Dendritic cell treated with granulocyte-macrophage colony-stimulating factor and Interleukin-4, amounts not matched to agents 40 ng/mL and 50 ng/mL, for 4 days (primary cell): ENCODE data around the gene NRIP2.

ENCODE experiments used
- H3K27ac Mint-ChIP-seq: one replicate; pipeline ENCODE4 v1.8.0; 2022; ENCODE audit warnings: mild to moderate bottlenecking, mixed read lengths
- H3K27me3 Mint-ChIP-seq: one replicate; pipeline ENCODE4 v1.8.0; 2022; ENCODE audit warnings: mild to moderate bottlenecking, mixed read lengths
- H3K36me3 Mint-ChIP-seq: one replicate; pipeline ENCODE4 v1.8.0; 2022; ENCODE audit warnings: low read depth, mixed read lengths
- H3K4me1 Mint-ChIP-seq: one replicate; pipeline ENCODE4 v1.8.0; 2022; ENCODE audit warnings: low read depth, mixed read lengths
- H3K4me3 Mint-ChIP-seq: one replicate; pipeline ENCODE4 v1.8.0; 2022; ENCODE audit warnings: mild to moderate bottlenecking, moderate library complexity, mixed read lengths
- H3K9me3 Mint-ChIP-seq: one replicate; pipeline ENCODE4 v1.8.0; 2022; ENCODE audit warnings: mixed read lengths
- intact Hi-C: fragments of 100-400 bp; cut with micrococcal nuclease; formaldehyde crosslinking; loops from one replicate; pipeline ENCODE4 v1.15.0; 2022

NRIP2 gene

DNA sequence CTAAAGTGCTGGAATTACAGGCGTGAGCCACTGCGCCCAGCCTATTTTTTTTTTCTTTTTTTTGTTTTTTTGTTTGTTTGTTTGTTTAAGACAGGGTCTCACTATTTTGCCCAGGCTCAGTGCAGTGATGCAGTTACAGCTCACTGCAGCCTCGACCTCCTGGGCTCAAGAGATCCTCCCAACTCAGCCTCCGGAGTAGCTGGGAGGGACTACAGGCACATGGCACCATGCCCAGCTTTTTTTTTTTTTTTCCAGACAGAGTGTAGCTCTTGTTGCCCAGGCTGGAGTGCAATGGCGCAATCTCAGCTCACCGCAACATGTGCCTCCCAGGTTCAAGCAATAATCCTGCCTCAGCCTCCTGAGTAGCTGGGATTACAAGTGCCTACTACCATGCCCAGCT, 28.1 kb downstream of the NRIP2 start:
- peaks cover 5% of the 10 kb centered on the region for H3K4me1 Mint-ChIP-seq
- H3K27ac Mint-ChIP-seq = no peak overlapping the region
- H3K9me3 Mint-ChIP-seq = no peaks in the 10 kb centered on the region
- no peak overlapping the region for H3K4me3 Mint-ChIP-seq
- no peaks in the 10 kb centered on the region for H3K27me3 Mint-ChIP-seq
- H3K36me3 Mint-ChIP-seq = peaks cover 58% of the 10 kb centered on the region
- intact Hi-C loops = no loop called here

DNA sequence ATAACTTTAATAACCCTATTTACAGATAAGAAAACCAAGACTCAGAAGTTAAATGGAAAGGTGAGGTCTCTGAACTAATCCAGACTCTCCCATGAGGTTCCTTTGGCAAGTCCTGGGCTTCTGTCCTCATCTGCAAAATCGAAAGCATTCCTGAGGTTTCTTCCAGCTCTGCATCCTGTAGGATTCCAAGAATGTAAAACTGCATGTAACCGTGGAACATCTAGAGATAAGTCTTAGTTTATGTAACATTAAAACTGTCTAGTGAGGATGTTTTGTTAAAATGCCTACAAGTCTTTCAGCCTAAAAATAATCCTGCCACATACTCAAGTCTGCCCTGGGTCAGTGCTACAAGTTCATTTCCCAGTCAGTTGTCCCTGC, 29.7 kb downstream of the NRIP2 start:
- H3K4me3 Mint-ChIP-seq = no peak overlapping the region
- no peaks in the 10 kb centered on the region for H3K27me3 Mint-ChIP-seq
- peaks cover 5% of the 10 kb centered on the region for H3K4me1 Mint-ChIP-seq
- H3K36me3 Mint-ChIP-seq = peaks cover 74% of the 10 kb centered on the region
- intact Hi-C loops = no loop called here
- no peaks in the 10 kb centered on the region for H3K9me3 Mint-ChIP-seq
- no peak overlapping the region for H3K27ac Mint-ChIP-seq

DNA sequence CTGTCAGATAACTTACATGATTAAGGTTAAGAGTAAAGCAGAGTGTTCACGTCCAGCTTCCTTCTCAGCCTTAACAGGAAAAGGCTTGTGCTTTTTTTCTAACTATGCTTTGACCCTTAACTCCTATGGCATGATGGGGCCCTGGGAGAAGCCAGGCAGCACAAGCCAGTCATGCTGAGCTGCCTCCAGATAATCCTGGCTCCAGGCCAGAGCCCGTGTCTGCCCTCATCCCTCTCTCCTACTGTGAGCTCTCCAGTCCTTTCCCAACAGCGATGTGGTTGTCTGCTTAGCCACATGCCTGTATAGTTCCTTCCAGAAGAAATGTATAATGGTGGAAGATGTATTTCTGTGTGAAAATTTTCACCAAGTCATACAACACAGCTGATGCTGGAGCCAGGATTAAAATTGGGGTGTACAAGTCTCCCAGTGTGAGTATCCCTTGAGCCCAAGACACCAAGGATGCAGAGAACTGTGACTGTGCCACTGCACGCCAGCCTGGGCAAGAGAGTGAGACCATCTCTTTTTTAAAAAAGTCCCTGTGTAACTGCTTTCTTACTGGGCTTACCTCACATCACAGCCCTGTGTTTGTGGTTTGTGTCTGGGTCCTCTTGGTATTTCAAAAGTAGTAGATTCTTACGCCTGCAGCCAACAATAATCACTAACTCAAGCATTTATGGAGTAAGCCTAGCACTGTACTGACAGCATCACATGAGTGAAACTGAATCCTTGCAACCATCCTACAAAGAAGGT, 30.3 kb downstream of the NRIP2 start:
- intact Hi-C loops = no loop called here
- Mint-ChIP-seq H3K9me3 (no peaks in the 10 kb centered on the region), H3K27me3 (no peaks in the 10 kb centered on the region), H3K27ac (peak overlapping the region; percentile 20), H3K36me3 (peaks cover 79% of the 10 kb centered on the region), H3K4me1 (peaks cover 5% of the 10 kb centered on the region), H3K4me3 (no peak overlapping the region)

DNA sequence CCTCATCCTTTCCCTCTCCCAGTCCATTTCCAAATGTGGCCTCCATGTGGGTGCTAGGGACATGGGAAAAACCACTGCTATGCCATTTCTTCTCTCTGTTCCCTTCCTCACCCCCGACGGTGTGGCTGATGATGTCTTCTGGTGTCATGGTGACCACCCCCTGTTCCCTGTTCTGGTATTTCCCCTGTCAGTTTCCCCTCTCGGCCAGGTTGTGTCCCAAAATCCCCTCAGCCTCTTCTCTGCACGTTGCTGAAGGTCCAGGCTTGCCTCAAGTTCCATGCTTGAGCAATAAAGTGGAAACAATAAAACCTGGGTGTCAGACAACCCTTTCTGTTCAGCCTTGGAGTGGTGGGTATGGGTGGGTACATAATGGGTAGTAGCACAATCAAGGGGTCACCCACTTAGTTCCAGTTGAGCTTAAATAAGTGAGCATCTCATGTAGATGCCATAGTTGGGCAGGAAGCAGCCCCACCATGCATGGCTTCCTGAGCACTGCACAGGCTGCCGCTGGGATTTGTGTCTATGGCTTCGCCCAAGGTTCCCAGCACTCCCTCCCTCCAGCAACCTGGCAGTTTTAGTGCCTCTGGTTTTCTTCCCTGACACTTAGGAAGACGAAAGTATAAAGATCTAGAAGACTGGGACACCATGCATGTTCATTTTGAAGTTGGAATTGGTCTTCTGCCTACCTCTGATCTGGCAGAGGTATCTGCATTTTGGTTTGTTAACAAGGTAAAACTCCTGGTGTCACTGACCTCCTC, 31.0 kb downstream of the NRIP2 start:
- intact Hi-C loops = no loop called here
- Mint-ChIP-seq H3K36me3 (peaks cover 87% of the 10 kb centered on the region), H3K9me3 (no peaks in the 10 kb centered on the region), H3K4me3 (no peak overlapping the region), H3K27me3 (no peaks in the 10 kb centered on the region), H3K27ac (peak overlapping the region; percentile 20), H3K4me1 (peaks cover 5% of the 10 kb centered on the region)

DNA sequence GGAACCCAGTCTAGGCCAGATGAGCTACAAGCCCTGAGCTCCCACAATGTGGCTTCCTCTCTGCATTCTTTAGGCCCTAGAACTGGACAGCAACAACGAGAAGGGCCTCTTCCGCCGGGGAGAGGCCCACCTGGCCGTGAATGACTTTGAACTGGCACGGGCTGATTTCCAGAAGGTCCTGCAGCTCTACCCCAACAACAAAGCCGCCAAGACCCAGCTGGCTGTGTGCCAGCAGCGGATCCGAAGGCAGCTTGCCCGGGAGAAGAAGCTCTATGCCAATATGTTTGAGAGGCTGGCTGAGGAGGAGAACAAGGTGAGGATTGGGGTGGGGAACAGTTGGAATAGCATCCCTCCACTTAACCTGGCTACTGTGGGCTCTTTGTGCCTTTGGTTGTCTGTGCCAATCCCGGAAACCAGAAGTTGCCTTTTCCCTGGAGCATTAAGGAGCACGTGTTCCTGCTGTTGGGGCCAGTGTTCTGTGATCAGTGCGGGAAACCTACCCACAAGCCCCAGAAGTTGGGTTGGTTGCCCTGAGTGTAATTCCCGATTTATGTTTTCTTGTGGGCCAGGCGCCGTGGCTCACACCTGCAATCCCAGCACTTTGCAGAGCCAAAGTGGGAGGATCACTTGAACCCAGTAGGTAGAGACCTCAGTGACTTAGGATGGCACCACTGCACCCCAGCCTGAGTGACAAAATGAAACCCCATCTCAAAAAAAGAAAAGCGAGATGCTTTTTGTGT, 33.6 kb downstream of the NRIP2 start:
- Mint-ChIP-seq H3K36me3 (peaks cover 98% of the 10 kb centered on the region), H3K27me3 (no peaks in the 10 kb centered on the region), H3K4me3 (no peak overlapping the region), H3K27ac (no peak overlapping the region), H3K9me3 (no peaks in the 10 kb centered on the region), H3K4me1 (peaks cover 29% of the 10 kb centered on the region)
- intact Hi-C loops = no loop called here

DNA sequence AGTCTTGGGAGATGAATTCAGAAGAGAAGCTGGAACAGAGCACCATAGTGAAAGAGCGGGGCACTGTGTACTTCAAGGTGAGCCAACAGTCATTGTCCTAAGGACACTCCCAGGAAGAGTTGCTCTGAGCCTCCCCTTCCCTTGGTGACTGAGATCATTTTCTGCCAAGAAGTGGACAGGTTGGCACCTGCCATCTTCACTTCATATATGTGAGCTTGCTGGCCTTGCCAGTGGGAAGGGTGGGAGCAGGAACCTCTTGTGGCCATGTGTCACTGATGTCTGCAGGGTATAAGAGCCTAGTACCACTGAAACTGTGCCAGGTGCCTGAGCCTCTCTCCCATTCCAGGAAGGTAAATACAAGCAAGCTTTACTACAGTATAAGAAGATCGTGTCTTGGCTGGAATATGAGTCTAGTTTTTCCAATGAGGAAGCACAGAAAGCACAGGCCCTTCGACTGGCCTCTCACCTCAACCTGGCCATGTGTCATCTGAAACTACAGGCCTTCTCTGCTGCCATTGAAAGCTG, 34.7 kb downstream of the NRIP2 start:
- H3K9me3 Mint-ChIP-seq = no peaks in the 10 kb centered on the region
- no peaks in the 10 kb centered on the region for H3K27me3 Mint-ChIP-seq
- H3K36me3 Mint-ChIP-seq = peaks cover 94% of the 10 kb centered on the region
- no peak overlapping the region for H3K4me3 Mint-ChIP-seq
- no peak overlapping the region for H3K27ac Mint-ChIP-seq
- intact Hi-C loops = no loop called here
- peaks cover 26% of the 10 kb centered on the region for H3K4me1 Mint-ChIP-seq

DNA sequence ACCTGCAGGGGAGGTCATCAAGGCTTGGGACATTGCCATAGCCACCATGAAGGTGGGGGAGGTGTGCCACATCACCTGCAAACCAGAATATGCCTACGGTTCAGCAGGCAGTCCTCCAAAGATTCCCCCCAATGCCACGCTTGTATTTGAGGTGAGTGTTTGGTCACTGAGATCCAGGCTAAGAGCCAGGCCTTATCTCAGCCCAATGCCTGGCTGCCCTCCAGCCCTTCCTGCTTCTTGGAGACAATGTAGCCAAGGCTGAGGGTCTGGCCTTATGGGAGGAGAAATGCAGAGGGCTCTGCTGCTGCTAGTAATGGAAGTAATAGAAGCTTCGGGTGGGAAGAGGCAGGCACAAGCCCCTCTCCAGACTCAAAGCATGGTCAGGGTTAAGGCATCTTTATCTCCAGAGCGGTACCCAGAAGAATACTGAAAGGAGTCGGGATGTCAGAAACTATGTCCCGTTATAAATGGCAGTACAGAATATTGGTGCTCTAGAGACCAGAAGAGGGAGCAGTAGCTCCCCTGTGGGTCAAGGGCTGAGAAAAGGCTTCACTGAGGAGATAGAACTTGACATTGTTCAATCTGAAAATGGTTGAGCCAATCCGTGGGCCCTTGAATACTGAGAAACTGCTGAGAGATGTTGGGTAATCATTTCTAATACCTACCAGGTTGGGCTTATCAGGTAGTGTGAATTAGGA, 37.0 kb downstream of the NRIP2 start:
- Mint-ChIP-seq H3K4me3 (no peak overlapping the region), H3K36me3 (peaks cover 80% of the 10 kb centered on the region), H3K27me3 (peaks cover 13% of the 10 kb centered on the region), H3K9me3 (no peaks in the 10 kb centered on the region), H3K4me1 (peaks cover 40% of the 10 kb centered on the region), H3K27ac (peak overlapping the region; percentile 60)
- intact Hi-C loops = no loop called here

DNA sequence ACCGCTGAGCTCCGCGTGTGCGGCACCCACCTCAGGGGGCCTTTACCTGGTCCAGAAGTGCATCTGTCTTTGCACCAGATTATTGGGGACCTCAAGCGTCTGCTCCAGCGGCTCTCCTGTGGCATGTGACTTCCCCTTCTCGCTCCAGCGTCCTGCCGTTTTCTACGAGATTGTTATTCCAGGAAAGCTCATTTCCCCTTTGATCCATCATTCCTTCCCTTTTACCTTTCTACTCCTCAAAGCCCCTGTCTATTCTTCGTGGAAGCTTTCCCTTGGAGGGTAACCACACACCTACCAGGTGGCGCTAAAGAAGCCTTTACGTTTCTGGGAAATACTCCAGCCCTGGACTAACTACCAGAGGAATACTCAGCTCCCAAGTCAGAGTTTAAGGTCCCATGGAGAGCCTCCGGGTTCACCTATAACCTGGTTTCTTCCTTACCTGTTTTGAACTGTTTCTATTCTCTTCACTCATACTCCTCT, 38.6 kb downstream of the NRIP2 start:
- Mint-ChIP-seq H3K27ac (peak overlapping the region; percentile 89), H3K36me3 (peaks cover 63% of the 10 kb centered on the region), H3K4me1 (peaks cover 48% of the 10 kb centered on the region), H3K9me3 (no peaks in the 10 kb centered on the region), H3K27me3 (peaks cover 13% of the 10 kb centered on the region), H3K4me3 (peak overlapping the region; percentile 100)
- intact Hi-C loops = no loop called here

DNA sequence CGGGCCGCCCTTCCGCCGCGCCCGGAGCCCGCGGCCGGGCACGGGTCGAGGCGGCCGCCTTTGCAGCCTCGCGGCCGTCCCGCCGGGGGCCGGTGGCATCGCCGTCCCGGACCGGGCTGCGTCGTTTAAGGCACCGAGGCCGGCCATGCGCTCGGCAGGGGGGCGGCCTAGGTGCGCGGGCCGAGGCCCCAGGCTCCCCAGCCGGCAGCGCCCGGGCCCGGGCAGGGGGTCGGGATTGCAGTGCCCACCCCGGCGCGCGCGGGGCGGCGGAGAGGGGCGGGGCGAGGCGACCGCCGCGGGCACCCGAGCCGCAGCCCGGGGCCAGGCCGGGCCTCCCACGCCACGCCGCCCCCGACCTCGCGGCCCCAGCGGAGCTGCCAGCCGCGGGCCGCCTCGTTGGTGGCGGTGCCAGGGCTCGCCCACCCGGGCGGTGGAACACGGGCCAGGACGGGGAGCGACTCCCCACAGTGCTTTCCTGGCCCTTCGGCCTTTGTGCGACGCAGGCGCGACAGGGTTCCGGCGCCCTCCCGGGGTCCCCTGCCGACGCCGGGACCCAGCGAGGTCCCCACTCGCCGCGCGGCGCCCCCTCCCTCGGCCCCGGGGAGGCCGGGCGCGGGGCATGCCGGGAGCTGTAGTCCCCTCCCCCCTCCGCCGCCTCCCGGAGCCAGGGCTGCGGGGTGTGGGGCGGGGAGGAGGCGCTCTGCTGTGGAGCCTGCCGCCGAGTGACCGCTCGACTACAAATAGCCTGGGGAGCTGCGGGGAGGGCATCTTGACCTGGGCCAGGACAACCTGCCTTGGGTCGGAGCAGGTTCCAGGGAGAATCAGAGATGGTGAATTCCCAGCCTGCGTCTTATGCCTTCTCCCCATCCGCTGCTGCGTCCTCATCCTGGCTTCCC, 39.3 kb downstream of the NRIP2 start:
- peaks cover 48% of the 10 kb centered on the region for H3K4me1 Mint-ChIP-seq
- intact Hi-C loops = no loop called here
- H3K27ac Mint-ChIP-seq = peak overlapping the region; percentile 89
- no peaks in the 10 kb centered on the region for H3K9me3 Mint-ChIP-seq
- H3K36me3 Mint-ChIP-seq = peaks cover 56% of the 10 kb centered on the region
- peak overlapping the region; percentile 100 for H3K4me3 Mint-ChIP-seq
- H3K27me3 Mint-ChIP-seq = peaks cover 13% of the 10 kb centered on the region

DNA sequence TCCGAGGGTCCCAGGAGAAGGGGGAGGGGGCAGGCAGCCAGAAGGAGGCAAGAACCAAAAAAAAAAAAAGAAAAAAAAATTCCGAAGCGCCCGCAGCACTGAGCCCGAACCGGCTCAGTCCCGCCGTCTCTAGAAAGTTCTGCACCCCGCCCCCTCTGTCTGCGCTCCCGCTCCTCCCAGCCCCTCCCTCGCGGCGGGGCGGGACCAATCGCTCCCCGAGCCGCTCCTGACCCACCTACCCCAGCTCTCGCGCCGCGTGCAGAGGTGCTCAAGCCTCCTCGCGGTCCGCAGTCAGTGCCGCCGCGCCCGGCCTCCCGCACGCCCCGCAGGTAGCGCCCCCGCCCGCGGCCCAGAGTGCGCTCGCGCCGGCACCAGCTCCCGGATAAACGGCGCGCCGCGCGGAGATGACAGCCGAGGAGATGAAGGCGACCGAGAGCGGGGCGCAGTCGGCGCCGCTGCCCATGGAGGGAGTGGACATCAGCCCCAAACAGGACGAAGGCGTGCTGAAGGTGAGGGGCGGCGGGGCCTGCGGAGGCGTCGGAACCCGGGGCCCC, 40.0 kb downstream of the NRIP2 start, which contains the start of gene FKBP4:
FKBP4 (plus strand) TSS at position 235 of the 554 bp plus-strand sequence; CDS start at position 405, 170 bp downstream.
- peak within 1 kb of the TSS; percentile 89 for H3K27ac Mint-ChIP-seq
- peaks cover 48% of the 10 kb centered on the region for H3K4me1 Mint-ChIP-seq
- H3K9me3 Mint-ChIP-seq = no peaks in the 10 kb centered on the region
- intact Hi-C loops = loop anchor here (1.0 kb wide), 1 partner anchor 18 kb away; no protein-coding TSS in a partner anchor
- H3K27me3 Mint-ChIP-seq = peaks cover 13% of the 10 kb centered on the region
- peaks cover 49% of the 10 kb centered on the region for H3K36me3 Mint-ChIP-seq
- H3K4me3 Mint-ChIP-seq = peak within 1 kb of the TSS; percentile 100

DNA sequence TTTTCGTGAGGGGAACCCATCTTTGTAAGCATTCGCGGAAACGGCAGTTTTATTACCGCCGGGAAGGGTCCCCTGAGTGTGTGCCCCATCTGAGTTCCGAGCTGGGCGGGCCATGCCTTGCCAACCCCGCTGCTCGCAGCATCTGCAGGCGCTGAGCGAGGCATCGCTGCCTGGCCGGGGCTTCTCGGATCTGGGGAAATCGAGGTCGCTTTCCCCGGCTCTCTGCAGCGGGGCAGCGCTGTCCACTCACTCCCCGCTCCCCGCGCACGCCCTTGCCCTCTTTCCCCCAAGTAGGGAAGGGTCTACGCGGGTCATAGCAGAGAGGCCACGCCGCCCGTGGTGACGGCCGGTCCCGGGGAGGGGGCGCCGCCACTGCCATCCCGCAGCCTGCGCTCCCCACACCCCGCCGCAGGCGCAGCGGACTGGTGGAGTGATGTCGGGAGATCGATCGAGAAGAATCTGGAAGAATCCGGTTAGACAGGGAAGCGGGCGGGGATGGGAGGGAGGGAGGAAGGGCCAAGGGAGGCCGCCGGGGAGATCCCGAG, 40.6 kb downstream of the NRIP2 start:
- peaks cover 13% of the 10 kb centered on the region for H3K27me3 Mint-ChIP-seq
- H3K27ac Mint-ChIP-seq = peak overlapping the region; percentile 75
- H3K36me3 Mint-ChIP-seq = peaks cover 44% of the 10 kb centered on the region
- H3K9me3 Mint-ChIP-seq = no peaks in the 10 kb centered on the region
- peak overlapping the region; percentile 86 for H3K4me3 Mint-ChIP-seq
- intact Hi-C loops = loop anchor here (1.0 kb wide), 1 partner anchor 19 kb away; no protein-coding TSS in a partner anchor
- H3K4me1 Mint-ChIP-seq = peaks cover 48% of the 10 kb centered on the region

DNA sequence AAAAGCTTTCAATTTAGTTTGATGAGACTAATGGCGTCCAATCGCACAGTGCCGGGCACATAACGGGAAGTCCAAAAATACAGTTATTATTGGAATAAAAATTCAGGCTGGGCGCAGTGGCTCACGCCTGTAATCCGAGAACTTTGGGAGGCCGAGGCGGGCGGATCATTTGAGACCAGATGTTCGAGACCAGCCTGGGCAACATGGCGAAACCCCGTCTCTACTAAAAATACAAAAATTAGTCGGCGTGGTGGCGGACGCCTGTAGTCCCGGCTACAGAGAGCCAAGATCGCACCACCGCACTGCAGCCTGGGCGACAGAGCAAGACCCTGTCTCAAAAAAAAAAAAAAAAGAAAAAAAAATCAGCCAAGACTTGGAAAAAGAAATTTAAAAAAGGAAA, 41.3 kb downstream of the NRIP2 start:
- H3K4me3 Mint-ChIP-seq = peak overlapping the region; percentile 86
- no peak overlapping the region for H3K27ac Mint-ChIP-seq
- H3K27me3 Mint-ChIP-seq = peaks cover 13% of the 10 kb centered on the region
- H3K9me3 Mint-ChIP-seq = no peaks in the 10 kb centered on the region
- peaks cover 36% of the 10 kb centered on the region for H3K36me3 Mint-ChIP-seq
- intact Hi-C loops = no loop called here
- peaks cover 47% of the 10 kb centered on the region for H3K4me1 Mint-ChIP-seq
